ENCODE data around the gene ZNF582.
A peak's percentile ranks its signal among the peaks of the same experiment; 100 is the strongest.

Gene ZNF582

GRCh38 chr19:56393119-56394012 is at the start of gene ZNF582:
ZNF582 (minus strand) TSS chr19:56393534; CDS start chr19:56391752, 1,782 bp downstream.
- peak; percentile 68 to 86 (median 82) for DNase-seq (ENCODE audit: low read depth in 4 of 4, low spot score in 1 of 4)

- DNase-seq (ENCODE audit: low read depth in 4 of 4, low spot score in 1 of 4) = no peak
Measured at GRCh38 chr19:56441206-56441792, 48.0 kb upstream of the ZNF582 start.

GRCh38 chr19:56423985-56424353 is 30.6 kb upstream of the ZNF582 start:
- no peak for DNase-seq (ENCODE audit: low read depth in 4 of 4, low spot score in 1 of 4)

- no peak for DNase-seq (ENCODE audit: low read depth in 4 of 4, low spot score in 1 of 4)
Measured at GRCh38 chr19:56423276-56423984, 30.1 kb upstream of the ZNF582 start.

- no peak for DNase-seq (ENCODE audit: low read depth in 4 of 4, low spot score in 1 of 4)
Measured at GRCh38 chr19:56405062-56405461, 11.7 kb upstream of the ZNF582 start.

GRCh38 chr19:56404705-56405056 is 11.3 kb upstream of the ZNF582 start:
- DNase-seq (ENCODE audit: low read depth in 4 of 4, low spot score in 1 of 4) = no peak

GRCh38 chr19:56403764-56404704 is 10.7 kb upstream of the ZNF582 start, which contains the start of gene ZNF583:
ZNF583 (plus strand) TSS chr19:56404332; CDS start chr19:56407115, 2,783 bp downstream.
- peak; percentile 67 to 86 (median 78) for DNase-seq (ENCODE audit: low read depth in 4 of 4, low spot score in 1 of 4)

- no peak for DNase-seq (ENCODE audit: low read depth in 4 of 4, low spot score in 1 of 4)
Measured at GRCh38 chr19:56403261-56403660, 9.9 kb upstream of the ZNF582 start.

GRCh38 chr19:56400485-56400884 is 7.2 kb upstream of the ZNF582 start:
- DNase-seq (ENCODE audit: low read depth in 4 of 4, low spot score in 1 of 4) = no peak

GRCh38 chr19:56398809-56399208 is 5.5 kb upstream of the ZNF582 start:
- no peak for DNase-seq (ENCODE audit: low read depth in 4 of 4, low spot score in 1 of 4)

- DNase-seq (ENCODE audit: low read depth in 4 of 4, low spot score in 1 of 4) = no peak
Measured at GRCh38 chr19:56383826-56384605, 9.3 kb downstream of the ZNF582 start.

- no peak for DNase-seq (ENCODE audit: low read depth in 4 of 4, low spot score in 1 of 4)
Measured at GRCh38 chr19:56377105-56377924, 16.0 kb downstream of the ZNF582 start.

GRCh38 chr19:56372281-56372680 is 21.1 kb downstream of the ZNF582 start:
- no peak for DNase-seq (ENCODE audit: low read depth in 4 of 4, low spot score in 1 of 4)

GRCh38 chr19:56369886-56370676 is 23.3 kb downstream of the ZNF582 start:
- no peak for DNase-seq (ENCODE audit: low read depth in 4 of 4, low spot score in 1 of 4)

GRCh38 chr19:56367829-56368711 is 25.3 kb downstream of the ZNF582 start:
- peak; percentile 46 to 70 (median 56) for DNase-seq (ENCODE audit: low read depth in 4 of 4, low spot score in 1 of 4)

GRCh38 chr19:56360841-56361240 is 32.5 kb downstream of the ZNF582 start:
- no peak for DNase-seq (ENCODE audit: low read depth in 4 of 4, low spot score in 1 of 4)

GRCh38 chr19:56356944-56357343 is 36.4 kb downstream of the ZNF582 start:
- DNase-seq (ENCODE audit: low read depth in 4 of 4, low spot score in 1 of 4) = no peak

All from stimulated activated CD4-positive, alpha-beta T cell treated with anti-CD3 and anti-CD28 coated beads, Interleukin-1b, Interleukin-23, amount 100 ng/mL, for 24 hours (primary cell).